T follicular helper cell (primary cell): ENCODE measurements around the gene CCDC188.

Experiments used
- DNase-seq: peaks from one replicate; pipeline ENCODE4 v3.0.0-alpha.2; 2020; ENCODE audit warnings: low read depth

The CCDC188 gene

GRCh38 chr22:20116951-20117632, 33.8 kb downstream of the CCDC188 start, which contains the start of gene TRMT2A:
Gene TRMT2A, minus strand, starts transcription at chr22:20117226. Its CDS starts 320 bp downstream, at chr22:20116906.
- DNase-seq = peak; percentile 94

DNA sequence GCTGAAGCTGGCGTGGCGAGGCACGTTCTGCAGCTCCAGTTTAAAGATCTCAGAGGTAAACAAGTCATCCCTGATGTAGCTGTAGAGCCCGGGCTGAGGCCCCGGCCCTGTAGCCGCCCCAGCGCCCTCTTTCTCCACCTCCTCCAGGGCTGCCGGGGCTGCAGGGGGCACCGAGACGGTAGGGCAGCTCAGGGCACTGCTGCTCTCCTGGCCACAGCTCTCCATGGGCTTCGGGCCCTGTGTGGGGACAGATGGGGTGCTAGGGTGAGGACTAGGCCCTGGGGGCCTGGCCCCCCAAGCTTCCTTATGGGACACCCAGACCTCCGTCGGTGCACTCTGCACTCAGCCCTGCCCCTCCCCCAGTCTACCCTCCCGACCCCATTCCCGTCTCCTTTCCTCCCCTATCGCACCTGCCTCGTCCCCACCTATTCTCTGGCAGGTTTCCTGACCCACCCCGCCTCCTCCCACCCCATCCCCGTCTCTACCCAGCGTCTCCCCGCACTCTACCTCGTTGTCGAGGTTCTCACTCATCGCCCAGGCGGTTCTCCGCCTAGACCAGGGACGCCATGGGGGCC, 34.4 kb downstream of the CCDC188 start:
- DNase-seq = no peak

DNA sequence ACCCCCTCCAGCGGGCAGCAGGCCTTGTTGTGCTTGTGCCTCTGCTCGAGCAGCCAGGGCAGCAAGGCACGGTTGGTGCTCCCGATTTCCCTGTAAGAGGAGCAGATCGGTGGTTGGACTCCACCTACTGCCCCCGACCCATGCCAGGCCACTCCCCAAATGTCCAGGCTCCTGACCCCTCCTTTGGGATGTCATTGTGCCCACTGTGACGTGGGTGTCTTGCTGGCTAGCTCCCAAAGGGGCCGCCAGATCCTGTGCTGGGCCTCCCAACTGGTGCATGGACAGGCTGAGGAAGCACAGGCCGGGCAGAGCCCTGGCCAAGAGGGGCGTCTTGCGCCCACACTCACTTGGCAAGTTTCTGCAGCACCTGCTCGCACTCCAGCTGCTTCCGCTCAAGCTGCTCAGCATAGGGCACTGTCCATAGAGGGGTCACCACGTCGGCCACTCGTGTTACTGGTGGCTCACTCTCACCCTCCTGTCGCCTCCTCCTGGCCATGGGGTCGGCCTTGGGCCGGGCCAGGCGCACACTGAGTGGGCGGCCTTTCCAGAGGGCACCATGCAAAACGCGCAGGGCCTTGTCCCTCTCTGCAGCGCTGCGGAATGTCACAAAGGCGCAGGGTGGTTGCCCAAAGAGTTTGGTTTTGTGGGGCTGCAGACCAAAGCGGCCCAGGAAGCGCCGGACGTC, 35.0 kb downstream of the CCDC188 start, which contains the start of gene RANBP1:
TSS of gene RANBP1 (plus strand) at position 414 of the 685 bp plus-strand sequence. CDS start at position 495, 81 bp downstream.
- no peak for DNase-seq

DNA sequence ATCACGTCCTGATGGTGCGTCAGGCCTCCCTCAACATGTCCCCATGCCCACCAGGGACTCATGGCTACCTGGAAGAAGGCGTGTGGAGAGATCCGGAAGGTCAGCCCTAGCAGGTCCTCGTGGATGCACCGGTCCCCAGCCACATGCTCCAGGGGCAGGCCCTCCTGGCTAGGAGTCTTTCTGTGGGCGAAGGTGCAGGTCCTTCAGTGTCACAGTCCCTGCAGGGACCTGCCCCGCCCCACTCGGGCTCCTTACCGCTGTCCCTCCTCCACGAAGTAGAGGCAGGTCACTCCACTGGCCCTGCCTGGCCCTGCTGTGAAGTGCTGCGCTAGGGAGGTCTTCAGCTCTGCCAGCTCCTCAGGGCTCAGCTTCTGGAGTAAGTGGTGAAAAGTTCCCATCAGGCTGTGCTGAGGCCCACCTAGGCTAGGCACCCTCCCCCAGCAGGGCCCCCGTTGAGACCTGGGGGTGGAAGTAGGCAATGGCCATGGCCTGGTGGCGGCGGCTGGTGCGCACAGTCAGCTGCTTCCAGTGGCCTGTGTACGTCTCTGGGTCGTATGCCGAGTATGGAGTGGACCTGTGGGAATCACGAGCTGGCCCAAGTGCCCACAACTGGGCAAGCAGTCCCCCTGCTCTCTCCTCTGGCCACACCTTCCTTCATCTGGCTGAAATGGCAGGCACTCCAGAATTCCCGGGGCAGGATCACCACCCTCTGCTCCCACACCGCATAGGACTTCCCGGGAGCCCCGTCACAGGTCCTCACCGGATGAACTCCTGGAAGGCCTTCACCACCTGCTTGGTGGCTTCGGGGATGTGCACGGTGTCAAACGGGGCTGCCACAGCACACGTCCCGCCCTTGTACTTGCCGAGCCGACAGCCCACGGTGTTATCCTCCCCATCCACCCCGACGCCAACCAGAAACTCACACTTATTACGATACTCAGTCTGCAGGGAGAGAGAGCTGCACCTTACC, 36.1 kb downstream of the CCDC188 start:
- no peak for DNase-seq

DNA sequence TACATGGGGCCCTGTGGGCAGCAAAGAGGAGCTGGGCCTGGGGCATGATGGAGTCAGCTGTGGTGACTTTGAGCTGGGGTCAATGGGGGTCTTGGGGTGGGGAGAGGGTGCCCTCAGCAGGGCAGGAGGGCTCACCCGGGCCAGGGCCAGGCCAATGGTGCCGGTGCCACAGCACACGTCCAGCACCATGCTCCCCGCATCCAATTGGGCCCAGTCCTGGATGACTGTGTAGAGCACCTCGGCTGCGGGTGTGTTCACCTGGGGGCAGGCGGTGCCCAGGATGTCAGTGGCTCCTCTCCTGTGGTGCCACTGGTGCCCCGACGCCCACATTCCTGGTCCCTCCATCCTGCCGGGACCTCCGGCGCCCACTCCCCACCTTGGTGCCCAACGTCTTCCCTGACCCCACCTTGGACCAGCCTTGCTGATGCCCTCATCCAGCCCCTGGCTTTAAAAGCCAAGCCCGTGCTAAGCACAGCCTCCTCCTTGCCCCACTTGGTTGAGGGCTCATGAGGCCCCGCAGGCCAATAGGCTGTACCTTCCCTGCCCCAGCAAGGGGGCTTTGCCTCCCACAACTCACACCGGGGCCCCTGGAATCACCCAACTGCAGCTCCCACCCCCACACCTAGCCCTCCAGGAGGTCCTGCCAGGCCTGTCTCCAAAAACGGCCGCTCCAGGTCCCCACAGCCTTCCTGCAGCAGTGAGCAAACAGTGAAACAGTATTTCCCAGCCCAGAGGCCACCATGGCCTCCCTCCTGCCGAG, 37.1 kb downstream of the CCDC188 start:
- no peak for DNase-seq

- DNase-seq = no peak
Observed at GRCh38 chr22:20112623-20113511, 38.0 kb downstream of the CCDC188 start.

- DNase-seq = no peak
Observed at GRCh38 chr22:20111689-20112622, 38.9 kb downstream of the CCDC188 start.

- DNase-seq = no peak
Observed at GRCh38 chr22:20111045-20111688, 39.7 kb downstream of the CCDC188 start.

DNA sequence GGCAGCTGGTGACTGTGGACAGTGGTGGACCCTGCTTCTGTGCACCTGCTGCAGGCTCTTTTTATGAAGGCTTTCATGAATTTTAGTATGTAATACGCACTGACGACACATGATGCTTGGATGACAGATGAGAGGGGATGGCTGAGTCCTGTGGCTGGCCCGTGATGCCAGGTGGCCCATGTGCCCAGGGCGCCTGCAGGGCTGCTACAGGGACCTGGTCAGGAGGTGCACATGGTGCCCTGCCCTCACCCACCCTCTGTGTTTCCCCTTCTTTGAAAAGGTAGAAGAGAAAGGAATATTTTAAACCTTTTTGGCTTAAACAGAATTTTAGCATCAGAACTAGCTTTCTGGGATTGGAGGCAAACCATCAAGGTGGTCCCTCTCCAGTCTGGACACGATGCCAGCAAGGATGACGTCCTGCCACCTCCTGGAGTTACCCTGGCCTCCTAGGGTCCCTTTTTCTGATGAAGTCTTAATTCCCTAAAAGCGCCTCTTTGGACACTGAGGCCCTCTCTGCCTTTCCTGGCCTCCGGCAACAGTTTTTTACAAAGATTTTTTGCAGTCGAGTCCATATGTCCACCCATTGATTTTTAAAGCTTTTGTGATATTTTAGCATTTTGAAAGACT, 40.4 kb downstream of the CCDC188 start:
- no peak for DNase-seq

GRCh38 chr22:20109411-20110358, 41.2 kb downstream of the CCDC188 start:
- no peak for DNase-seq

DNA sequence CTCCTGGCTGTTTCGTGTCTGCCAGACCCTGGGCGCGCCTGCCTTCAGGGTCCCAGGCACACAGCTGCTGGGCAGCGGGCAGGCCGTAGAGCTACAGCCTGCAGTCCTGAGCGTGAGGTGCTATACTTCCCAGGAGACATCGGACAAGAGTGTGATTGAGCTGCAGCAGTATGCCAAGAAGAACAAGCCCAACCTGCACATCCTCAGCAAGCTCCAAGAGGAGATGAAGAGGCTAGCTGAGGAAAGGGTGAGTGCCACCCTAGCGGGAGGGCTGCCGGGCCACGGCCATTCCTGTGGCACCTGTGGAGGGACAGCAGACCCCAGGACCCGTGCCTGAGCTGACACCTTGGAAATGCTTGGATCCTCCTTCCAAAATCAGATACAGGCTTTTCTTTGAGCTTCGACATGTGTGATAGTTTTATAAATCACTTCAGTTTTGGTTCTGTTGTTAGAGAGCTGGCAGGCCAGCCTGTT, 42.1 kb downstream of the CCDC188 start:
- DNase-seq = no peak

DNA sequence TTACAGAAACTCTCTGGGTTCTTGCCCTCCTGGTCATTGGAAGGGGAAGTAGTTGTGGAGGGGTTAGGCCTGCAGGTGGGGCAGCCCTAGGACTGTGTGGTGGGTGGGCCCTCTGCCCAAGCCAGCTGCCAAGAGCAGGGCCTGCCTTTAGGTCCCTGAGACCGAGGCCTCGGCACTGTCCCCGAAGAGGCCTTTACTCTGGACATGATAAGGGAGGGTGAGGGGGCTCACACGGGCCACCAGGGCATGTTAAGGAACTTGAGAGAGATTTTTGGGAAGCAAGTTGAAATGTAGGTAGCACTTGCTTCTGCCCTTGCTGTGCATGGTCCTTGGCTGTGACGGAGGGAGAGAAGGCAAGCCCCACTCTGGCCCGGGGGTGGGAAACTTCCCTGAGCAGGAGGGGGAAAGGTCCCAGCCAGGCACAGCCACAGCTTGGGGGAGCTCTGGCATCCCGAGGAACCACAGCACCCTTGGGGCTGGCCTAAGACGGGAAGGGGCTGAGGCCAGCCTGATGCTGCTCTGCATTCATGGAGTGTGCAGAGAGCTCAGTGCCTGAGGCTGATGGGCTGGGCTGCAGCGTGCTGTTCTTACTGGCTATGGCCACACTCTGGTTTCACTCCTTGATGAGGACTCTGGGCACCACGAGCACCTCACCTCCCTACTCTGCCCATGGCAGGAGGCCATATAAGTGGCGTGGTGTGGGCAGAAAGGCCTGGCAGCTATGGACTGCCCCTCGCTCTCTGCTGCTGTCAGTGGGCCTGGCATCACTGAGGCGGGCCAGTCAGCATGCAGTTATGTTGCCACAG, 42.7 kb downstream of the CCDC188 start:
- no peak for DNase-seq

DNA sequence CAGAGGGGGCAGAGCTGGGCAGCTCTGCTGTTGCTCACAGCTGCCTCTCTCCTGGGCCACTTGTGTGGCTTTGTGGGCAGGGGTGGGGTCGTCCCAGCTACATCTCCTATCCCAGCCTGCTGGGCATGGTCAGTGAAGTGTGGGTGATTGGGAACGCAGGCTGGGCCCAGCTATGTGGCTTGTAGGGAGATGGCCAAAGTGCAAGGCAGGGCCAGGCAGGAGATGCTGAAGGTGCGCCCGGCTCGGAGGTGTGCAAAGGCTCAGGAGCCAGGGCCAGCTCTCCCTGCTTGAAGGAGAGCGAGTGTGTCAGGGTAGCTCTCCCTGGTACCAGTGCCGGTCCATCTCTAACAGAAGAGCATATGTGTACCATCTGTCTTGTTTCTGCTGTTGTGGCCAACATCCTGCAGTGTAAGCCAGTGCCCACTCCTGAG, 43.4 kb downstream of the CCDC188 start:
- DNase-seq = no peak

DNA sequence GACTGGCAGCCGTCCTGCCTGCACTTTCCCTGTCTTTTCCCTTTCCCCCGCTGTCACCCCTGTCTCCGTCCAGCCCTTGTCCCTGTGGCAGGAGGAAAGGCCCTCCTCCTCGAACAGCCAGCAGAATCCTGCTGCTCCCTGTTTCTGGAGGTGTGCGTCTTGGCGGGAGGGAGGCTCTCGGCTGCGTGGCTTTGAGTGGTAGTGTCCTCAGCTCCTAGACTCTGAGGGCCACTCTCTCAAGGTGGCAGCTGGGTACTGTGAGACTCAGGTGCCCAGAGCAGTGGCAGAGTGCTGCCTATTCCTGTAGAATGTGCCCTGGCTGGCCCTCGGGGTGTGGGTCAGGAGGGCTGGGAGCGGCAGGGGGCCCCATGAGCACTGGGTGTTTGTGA, 44.0 kb downstream of the CCDC188 start:
- DNase-seq = no peak

GRCh38 chr22:20106205-20106848, 44.5 kb downstream of the CCDC188 start:
- DNase-seq = no peak
